Measurements from ENCODE around the gene FALEC.

Gene FALEC

DNA sequence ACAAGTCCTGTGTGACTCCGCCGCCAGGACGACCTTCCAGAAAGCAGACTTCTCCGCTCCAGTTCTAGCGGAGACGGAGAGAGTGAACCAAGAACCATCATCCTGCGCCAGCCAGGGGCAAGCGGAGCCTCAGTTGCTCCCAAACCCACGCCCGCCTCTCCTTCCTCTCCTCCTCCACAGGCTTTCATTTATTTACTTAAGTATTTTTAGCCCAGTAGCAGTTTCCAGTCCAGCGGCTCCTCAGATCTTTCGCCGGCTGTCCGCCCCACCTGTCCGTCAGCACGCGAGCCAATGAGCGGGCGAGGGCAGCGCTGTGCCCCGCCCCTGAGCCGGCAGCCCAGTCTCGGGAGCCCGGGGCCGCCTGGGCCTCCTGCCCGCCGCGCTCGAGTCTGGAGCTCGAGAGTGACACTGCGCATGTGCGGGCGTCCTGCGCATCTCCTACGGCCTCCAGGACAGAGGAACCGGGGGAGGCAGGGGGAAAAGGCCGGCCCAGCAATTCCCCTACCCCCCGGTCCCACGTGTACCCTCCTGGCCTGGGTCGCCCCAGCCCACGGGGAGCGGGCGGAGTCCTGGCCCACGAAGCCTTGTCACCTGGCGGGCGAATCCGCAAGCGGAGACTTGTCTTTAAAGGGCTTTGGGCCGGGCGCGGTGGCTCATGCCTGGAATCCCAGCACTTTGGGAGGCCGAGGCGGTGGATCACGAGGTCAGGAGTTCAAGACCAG is at the start of gene FALEC:
Gene FALEC, plus strand, starts transcription at position 425 of the 722 bp plus-strand sequence.
- peak within 1 kb of the TSS; percentile 60 for H3K4me3 ChIP-seq (ENCODE audit: low read depth, low read length)
- peak; percentile 91 for DNase-seq (ENCODE audit: low read depth)
- TF ChIP-seq, protein P1, sequence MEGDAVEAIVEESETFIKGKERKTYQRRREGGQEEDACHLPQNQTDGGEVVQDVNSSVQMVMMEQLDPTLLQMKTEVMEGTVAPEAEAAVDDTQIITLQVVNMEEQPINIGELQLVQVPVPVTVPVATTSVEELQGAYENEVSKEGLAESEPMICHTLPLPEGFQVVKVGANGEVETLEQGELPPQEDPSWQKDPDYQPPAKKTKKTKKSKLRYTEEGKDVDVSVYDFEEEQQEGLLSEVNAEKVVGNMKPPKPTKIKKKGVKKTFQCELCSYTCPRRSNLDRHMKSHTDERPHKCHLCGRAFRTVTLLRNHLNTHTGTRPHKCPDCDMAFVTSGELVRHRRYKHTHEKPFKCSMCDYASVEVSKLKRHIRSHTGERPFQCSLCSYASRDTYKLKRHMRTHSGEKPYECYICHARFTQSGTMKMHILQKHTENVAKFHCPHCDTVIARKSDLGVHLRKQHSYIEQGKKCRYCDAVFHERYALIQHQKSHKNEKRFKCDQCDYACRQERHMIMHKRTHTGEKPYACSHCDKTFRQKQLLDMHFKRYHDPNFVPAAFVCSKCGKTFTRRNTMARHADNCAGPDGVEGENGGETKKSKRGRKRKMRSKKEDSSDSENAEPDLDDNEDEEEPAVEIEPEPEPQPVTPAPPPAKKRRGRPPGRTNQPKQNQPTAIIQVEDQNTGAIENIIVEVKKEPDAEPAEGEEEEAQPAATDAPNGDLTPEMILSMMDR (IDR thresholded peaks at IDR 0.05; ENCODE audit: control insufficient read depth, extremely low read depth, insufficient read depth): no peak

DNA sequence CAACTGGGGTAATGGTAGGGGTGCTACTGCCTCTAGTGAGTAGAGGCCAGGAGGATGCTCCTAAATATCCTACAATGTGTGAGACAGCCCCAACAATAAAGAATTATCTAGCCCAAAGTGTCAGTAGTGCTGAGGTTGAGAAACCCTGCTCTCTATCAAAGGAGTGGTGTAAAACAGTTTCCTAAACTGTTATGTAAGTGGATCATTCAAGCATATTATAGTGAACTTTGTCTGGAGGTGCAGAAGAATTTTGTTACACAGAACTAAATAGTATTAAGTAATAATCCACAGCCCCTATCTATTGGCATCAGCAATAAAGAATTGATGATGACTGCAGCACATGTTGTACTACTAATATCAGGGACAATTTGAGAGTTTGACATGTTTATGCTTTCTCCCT is 48.6 kb upstream of the FALEC start:
- H3K4me3 ChIP-seq (ENCODE audit: low read depth, low read length): no peak overlapping the region
- TF ChIP-seq, protein P1 (IDR thresholded peaks at IDR 0.05; ENCODE audit: control insufficient read depth, extremely low read depth, insufficient read depth): no peak
- no peak for DNase-seq (ENCODE audit: low read depth)

DNA sequence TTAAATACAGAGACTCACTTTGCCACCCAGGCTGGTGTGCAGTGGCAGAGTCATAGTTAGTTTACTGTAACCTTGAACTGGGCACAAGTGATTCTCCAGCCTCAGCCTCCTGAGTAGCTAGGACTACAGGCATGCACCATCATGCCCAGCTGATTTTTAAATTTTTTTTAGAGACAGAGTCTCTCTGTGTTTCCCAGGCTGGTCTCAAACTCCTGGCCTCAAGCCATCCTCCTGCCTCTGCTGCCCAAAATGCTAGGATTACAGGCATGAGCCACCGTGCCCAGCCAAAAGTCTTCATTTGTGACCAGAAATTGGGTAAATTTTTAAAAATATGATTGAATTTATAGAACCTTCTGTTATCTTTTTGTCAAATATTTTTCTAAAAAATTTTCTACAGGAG is 46.3 kb upstream of the FALEC start:
- DNase-seq (ENCODE audit: low read depth): no peak
- TF ChIP-seq, protein P1 (IDR thresholded peaks at IDR 0.05; ENCODE audit: control insufficient read depth, extremely low read depth, insufficient read depth): no peak
- no peak overlapping the region for H3K4me3 ChIP-seq (ENCODE audit: low read depth, low read length)

DNA sequence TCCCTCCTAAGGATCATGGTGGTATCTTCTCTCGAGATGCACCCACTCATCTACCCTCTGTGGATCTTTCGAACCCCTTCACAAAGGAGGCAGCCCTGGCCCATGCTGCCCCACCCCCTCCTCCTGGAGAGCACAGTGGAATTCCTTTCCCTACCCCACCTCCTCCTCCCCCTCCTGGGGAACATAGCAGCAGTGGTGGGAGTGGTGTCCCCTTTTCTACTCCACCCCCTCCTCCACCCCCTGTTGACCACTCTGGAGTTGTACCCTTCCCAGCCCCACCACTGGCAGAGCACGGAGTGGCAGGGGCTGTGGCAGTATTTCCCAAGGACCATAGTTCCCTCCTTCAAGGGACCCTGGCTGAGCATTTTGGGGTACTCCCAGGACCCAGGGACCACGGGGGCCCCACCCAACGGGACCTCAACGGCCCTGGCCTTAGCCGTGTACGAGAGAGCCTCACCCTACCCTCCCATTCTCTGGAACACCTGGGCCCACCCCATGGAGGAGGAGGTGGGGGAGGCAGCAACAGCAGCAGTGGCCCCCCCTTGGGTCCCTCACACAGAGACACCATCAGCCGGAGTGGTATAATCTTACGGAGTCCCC is 42.9 kb upstream of the FALEC start:
- TF ChIP-seq, protein P1 (IDR thresholded peaks at IDR 0.05; ENCODE audit: control insufficient read depth, extremely low read depth, insufficient read depth): no peak
- no peak overlapping the region for H3K4me3 ChIP-seq (ENCODE audit: low read depth, low read length)
- DNase-seq (ENCODE audit: low read depth): no peak

DNA sequence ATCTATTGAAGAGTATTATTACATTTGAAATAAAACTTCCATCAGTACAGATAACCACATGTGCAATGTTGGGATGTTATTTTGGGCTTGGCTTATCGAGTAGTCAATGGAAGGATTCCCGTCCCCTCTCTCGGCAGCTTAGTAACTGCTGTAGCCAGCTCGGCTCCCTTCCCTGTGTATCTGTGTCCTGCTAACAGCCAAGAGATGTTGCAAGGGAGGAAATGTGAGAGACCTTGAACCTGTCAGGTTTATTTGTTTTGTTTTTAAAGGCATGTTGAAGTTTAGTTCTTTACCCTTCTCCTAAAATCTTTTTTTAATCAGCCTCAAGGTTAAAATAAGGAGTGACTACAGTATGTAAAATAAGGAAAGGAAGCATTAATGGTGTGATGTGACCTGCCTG is 41.9 kb upstream of the FALEC start:
- H3K4me3 ChIP-seq (ENCODE audit: low read depth, low read length): no peak overlapping the region
- DNase-seq (ENCODE audit: low read depth): peak; percentile 27
- TF ChIP-seq, protein P1 (IDR thresholded peaks at IDR 0.05; ENCODE audit: control insufficient read depth, extremely low read depth, insufficient read depth): no peak

DNA sequence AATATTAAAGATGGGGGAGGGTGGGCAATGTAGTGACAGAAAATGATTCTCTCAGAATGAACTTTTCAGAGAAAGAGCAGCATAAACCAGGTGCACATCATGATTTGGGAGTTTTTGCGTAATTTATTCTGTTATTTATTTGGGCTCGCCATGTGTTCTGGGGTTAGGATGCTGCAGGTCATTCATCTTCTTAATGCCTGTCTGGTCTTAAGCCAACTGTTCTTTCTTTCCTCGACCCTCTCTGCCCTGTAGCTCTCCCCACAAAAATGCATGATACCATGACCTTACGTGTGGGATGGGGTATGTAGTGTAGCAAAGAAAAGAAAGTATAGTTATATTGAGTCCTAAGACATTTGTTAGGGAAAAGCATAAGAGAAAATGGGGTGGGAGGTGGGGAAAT is 40.7 kb upstream of the FALEC start:
- DNase-seq (ENCODE audit: low read depth): no peak
- no peak overlapping the region for H3K4me3 ChIP-seq (ENCODE audit: low read depth, low read length)
- TF ChIP-seq, protein P1 (IDR thresholded peaks at IDR 0.05; ENCODE audit: control insufficient read depth, extremely low read depth, insufficient read depth): no peak

Measured in LNCaP clone FGC (cell line).